Liver (tissue), 9 donors: ENCODE results near the gene SLC35A1. TPM values are rescaled to one million over a fixed set of nuclear protein-coding genes. Genes with fewer than 3 reads are reported as not detected.

Source experiments
- DNase-seq: peaks from one replicate; pipeline ENCODE4 v3.0.0-alpha.2; 2017; ENCODE audit warnings: low spot score
- H3K27ac ChIP-seq, 2 donors: one replicate each; pipeline ENCODE4 v1.7.0; 2013; ENCODE audit warnings: inconsistent platforms in 2 of 2, low read length in 2 of 2, control low read depth in 1 of 2, low read depth in 1 of 2, mild to moderate bottlenecking in 1 of 2
- H3K27me3 ChIP-seq, 4 donors: one replicate each; pipeline versions ENCODE4 v1.6.1 to v1.7.0; 2013; ENCODE audit warnings: low read length in 3 of 4, inconsistent platforms in 1 of 4, mild to moderate bottlenecking in 1 of 4, moderate library complexity in 1 of 4; ENCODE audit not compliant: control insufficient read depth in 4 of 4, insufficient read depth in 4 of 4
- H3K36me3 ChIP-seq, 4 donors: one replicate each; pipeline versions ENCODE4 v1.6.1 to v1.7.0; 2013; ENCODE audit warnings: low read length in 3 of 4, mild to moderate bottlenecking in 3 of 4, low read depth in 1 of 4, moderate library complexity in 1 of 4; ENCODE audit not compliant: control insufficient read depth in 4 of 4, insufficient read depth in 3 of 4
- H3K4me1 ChIP-seq, 4 donors: one replicate each; pipeline versions ENCODE4 v1.6.1 to v1.7.0; 2013; ENCODE audit warnings: low read length in 3 of 4, mild to moderate bottlenecking in 3 of 4, moderate library complexity in 1 of 4; ENCODE audit not compliant: control insufficient read depth in 4 of 4, insufficient read depth in 4 of 4
- H3K4me3 ChIP-seq, 3 donors: one replicate each; pipeline versions ENCODE4 v1.6.1 to v1.7.0; 2013; ENCODE audit warnings: low read length in 3 of 3, control low read depth in 1 of 3, low read depth in 1 of 3, mild to moderate bottlenecking in 1 of 3
- H3K9ac ChIP-seq, 2 donors: one replicate each; pipeline ENCODE4 v1.7.0; 2013; ENCODE audit warnings: low read length in 2 of 2, mild to moderate bottlenecking in 2 of 2, moderate library complexity in 2 of 2, control low read depth in 1 of 2, low read depth in 1 of 2
- H3K9me3 ChIP-seq, 4 donors: one replicate each; pipeline versions ENCODE4 v1.6.1 to v1.7.0; 2013; ENCODE audit warnings: low read length in 3 of 4; ENCODE audit not compliant: control insufficient read depth in 4 of 4
- ATF3 ChIP-seq: IDR thresholded peaks from 2 replicates; pipeline ENCODE4 v1.6.1; 2016; ENCODE audit warnings: antibody characterized with exemption
- CTCF ChIP-seq: fragments of 150-350 bp; IDR thresholded peaks from 2 replicates; pipeline ENCODE4 v1.5.1; 2017; ENCODE audit warnings: improper control_type of control experiment, low read depth, low read length; ENCODE audit not compliant: missing input control
- EGR1 ChIP-seq, 2 donors: IDR thresholded peaks; 2 replicates each; pipeline ENCODE4 v1.6.1; 2016 to 2018; ENCODE audit warnings: antibody characterized with exemption in 2 of 2, low read depth in 2 of 2
- FOXA1 ChIP-seq: IDR thresholded peaks from 2 replicates; pipeline ENCODE4 v1.6.1; 2016; ENCODE audit warnings: antibody characterized with exemption
- FOXA2 ChIP-seq: IDR thresholded peaks from 2 replicates; pipeline ENCODE4 v1.6.1; 2016; ENCODE audit warnings: antibody characterized with exemption
- GABPA ChIP-seq, 2 donors: IDR thresholded peaks in 1 of 2; conservative IDR thresholded peaks in 1 of 2; 2 replicates each; pipeline ENCODE4 v1.6.1; 2016; ENCODE audit warnings: antibody characterized with exemption in 2 of 2, mild to moderate bottlenecking in 1 of 2, moderate library complexity in 1 of 2
- JUND ChIP-seq, 2 donors: IDR thresholded peaks; 2 replicates each; pipeline ENCODE4 v1.6.1; 2016; ENCODE audit warnings: antibody characterized with exemption in 2 of 2
- MAX ChIP-seq: IDR thresholded peaks from 2 replicates; pipeline ENCODE4 v1.6.1; 2016; ENCODE audit warnings: antibody characterized with exemption
- RAD21 ChIP-seq, 2 donors: IDR thresholded peaks; 2 replicates each; pipeline ENCODE4 v1.6.1; 2016; ENCODE audit warnings: antibody characterized with exemption in 2 of 2, mild to moderate bottlenecking in 2 of 2
- REST ChIP-seq: IDR thresholded peaks from 2 replicates; pipeline ENCODE4 v1.6.1; 2016; ENCODE audit warnings: antibody characterized with exemption, mild to moderate bottlenecking
- RXRA ChIP-seq, 2 donors: IDR thresholded peaks; 2 replicates each; pipeline ENCODE4 v1.6.1; 2017 to 2018; ENCODE audit warnings: antibody characterized with exemption in 2 of 2, mild to moderate bottlenecking in 1 of 2
- SP1 ChIP-seq: IDR thresholded peaks from 2 replicates; pipeline ENCODE4 v1.6.1; 2018; ENCODE audit warnings: antibody characterized with exemption, mild to moderate bottlenecking
- TAF1 ChIP-seq: conservative IDR thresholded peaks from 2 replicates; pipeline ENCODE4 v1.6.1; 2016; ENCODE audit warnings: antibody characterized with exemption, mild to moderate bottlenecking
- YY1 ChIP-seq: IDR thresholded peaks from 2 replicates; pipeline ENCODE4 v1.6.1; 2016; ENCODE audit warnings: antibody characterized with exemption, mild to moderate bottlenecking
- ZBTB33 ChIP-seq: IDR thresholded peaks from 2 replicates; pipeline ENCODE4 v1.6.1; 2016; ENCODE audit warnings: antibody characterized with exemption
- WGBS: extraction: QIAGEN DNeasy Blood & Tissue Kit; methylation state at CpG from one replicate; pipeline ENCODE4 v1.1.7; 2013; 5-methylcytosine and 5-hydroxymethylcytosine counted together
- polyA plus RNA-seq, 2 donors: library from polyadenylated mRNA; stranded (reverse) in 1 of 2; unstranded in 1 of 2; fragments of 200-250 nt in 1 of 2; fragments of >200 nt in 1 of 2; fragmentation: Nextera tagmentation in 1 of 2; extraction: Ambion mirVana in 1 of 2; gene quantifications; one replicate each; pipeline versions ENCODE4 v1.2.1 to v1.2.3, GENCODE V29; 2013 to 2015
- total RNA-seq, 2 donors: library from RNA; depleted of rRNA; stranded (reverse); fragments of >200 nt; gene quantifications; one replicate each; pipeline ENCODE4 v1.2.3, GENCODE V29; 2014
- donor health status: healthy.
- donor health status: healthy.
- donor health status: healthy.
- donor health status: healthy.
- donor health status: healthy.

The SLC35A1 gene
- total and polyA plus RNA-seq, 4 donors: 9.0 to 13.7 (median 10.6) TPM

GRCh38 chr6:87504441-87504840, 31.7 kb downstream of the SLC35A1 start:
- WGBS: 76% methylated on average over 1 of the region's 1 CpG
- no peaks in the 10 kb centered on the region for H3K27me3 ChIP-seq
- peaks cover 0 to 3% (median 0%) of the 10 kb centered on the region in 4 donors for H3K4me1 ChIP-seq
- no peak overlapping the region for H3K4me3 ChIP-seq
- TF ChIP-seq ZBTB33: no peak
- H3K27ac ChIP-seq: no peak overlapping the region
- H3K9me3 ChIP-seq: no peaks in the 10 kb centered on the region
- H3K36me3 ChIP-seq: peaks cover 0 to 32% (median 15%) of the 10 kb centered on the region in 4 donors
- H3K9ac ChIP-seq: no peak overlapping the region
- no peak for DNase-seq

DNA sequence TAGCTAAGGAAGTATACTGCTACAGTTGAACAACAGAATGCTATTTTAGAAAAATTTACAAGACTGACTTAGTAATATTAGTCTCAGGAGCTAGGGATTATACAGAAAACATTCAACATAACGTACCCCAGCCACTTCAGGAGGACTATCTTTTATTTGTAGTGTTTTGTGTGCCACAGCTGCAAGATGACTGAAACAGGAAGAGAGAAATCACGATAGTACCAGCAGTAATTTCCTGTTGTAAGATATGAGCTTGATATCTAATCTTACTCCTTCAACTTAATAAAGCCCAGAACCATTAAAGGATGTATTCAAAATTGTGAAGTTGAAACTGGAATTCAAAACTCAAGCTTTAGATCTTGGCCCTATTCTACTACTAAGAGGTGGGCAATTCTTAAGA, 42.1 kb downstream of the SLC35A1 start:
- no peaks in the 10 kb centered on the region for H3K27me3 ChIP-seq
- TF ChIP-seq YY1: no peak
- TF ChIP-seq GABPA (IDR thresholded peaks at IDR 0.05 in 1 of 2, conservative IDR thresholded peaks at IDR 0.05 in 1 of 2): no peak
- TF ChIP-seq REST: no peak
- no peak for TF ChIP-seq RXRA (IDR thresholded peaks at IDR 0.05)
- no peak for TF ChIP-seq MAX
- no peak for TF ChIP-seq ZBTB33
- TF ChIP-seq FOXA1: no peak
- TF ChIP-seq SP1: no peak
- no peak for TF ChIP-seq JUND (IDR thresholded peaks at IDR 0.05)
- TF ChIP-seq EGR1 (IDR thresholded peaks at IDR 0.05; ENCODE audit: low read depth in 2 of 2): no peak
- no peak for TF ChIP-seq CTCF
- no peak for TF ChIP-seq RAD21 (IDR thresholded peaks at IDR 0.05)
- TF ChIP-seq FOXA2: no peak
- TF ChIP-seq ATF3: no peak
- no peak for TF ChIP-seq TAF1
- H3K4me3 ChIP-seq: no peak overlapping the region
- DNase-seq: no peak
- H3K36me3 ChIP-seq: peaks cover 11 to 60% (median 44%) of the 10 kb centered on the region in 4 donors
- 75% methylated on average over 2 of the region's 2 CpGs for WGBS
- no peak overlapping the region for H3K27ac ChIP-seq
- no peaks in the 10 kb centered on the region for H3K9me3 ChIP-seq
- H3K9ac ChIP-seq: no peak overlapping the region
- H3K4me1 ChIP-seq: no peaks in the 10 kb centered on the region
